ENCODE results near the gene MXRA7.

MXRA7 gene

DNA sequence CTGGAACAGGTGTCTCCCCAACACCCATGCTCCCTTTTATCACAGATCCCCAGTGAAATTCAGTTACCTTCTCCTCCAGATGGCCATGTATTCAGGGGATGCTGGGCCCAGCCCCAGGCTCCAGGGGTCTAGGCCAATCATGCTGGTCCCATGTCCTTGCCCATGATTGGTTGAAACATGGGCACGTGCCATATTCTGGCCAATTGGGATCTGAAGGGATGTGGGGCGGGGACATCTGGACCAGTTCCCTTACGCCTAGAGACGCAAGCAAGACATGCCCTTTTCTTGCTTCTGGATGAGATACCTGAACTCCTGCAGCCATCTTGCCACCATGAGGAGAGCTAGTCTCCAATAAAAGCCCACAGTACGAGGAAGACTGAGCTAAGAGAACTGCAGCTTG is 36.2 kb downstream of the MXRA7 start:
- DNase-seq, result no peak

DNA sequence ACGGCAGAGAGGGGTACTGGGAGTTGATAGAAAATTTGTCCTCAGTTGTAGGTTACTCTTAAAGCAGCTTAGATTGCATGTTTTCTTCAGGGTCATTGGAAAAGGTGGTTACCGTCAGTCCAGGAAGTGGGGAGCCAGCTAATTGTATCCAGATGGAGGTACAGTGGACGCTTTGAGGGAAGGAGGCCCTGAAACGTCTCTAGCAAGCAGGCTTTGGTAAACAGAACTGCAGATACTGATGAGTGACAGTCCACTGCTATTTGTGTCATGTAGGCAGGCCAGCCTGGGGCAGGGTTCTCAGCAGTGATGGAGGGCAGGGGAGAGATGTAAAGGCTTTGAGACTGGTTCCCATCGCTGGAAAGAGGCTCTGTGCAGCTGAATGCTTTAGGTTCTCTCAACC is 37.0 kb downstream of the MXRA7 start:
- no peak for DNase-seq

DNA sequence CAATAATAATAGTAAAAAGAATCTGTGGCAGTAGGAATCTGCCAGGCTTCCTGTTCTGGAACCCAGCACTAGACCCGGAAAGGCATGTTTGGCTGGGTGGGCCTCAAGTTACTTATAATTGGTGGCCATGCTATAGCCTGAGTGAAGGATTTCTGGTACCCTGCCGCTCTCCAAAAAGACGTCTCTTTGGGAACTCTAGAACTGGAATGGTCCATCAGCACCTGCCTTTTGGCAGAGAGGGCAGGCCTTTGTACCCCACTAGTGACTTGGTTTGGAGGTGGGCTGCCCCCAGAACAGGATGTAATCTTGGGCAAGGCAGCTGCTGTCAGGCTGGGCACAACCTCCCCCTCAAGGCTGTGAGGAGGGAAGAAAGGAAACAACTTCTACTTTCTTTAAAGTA is 37.9 kb downstream of the MXRA7 start:
- no peak for DNase-seq

DNA sequence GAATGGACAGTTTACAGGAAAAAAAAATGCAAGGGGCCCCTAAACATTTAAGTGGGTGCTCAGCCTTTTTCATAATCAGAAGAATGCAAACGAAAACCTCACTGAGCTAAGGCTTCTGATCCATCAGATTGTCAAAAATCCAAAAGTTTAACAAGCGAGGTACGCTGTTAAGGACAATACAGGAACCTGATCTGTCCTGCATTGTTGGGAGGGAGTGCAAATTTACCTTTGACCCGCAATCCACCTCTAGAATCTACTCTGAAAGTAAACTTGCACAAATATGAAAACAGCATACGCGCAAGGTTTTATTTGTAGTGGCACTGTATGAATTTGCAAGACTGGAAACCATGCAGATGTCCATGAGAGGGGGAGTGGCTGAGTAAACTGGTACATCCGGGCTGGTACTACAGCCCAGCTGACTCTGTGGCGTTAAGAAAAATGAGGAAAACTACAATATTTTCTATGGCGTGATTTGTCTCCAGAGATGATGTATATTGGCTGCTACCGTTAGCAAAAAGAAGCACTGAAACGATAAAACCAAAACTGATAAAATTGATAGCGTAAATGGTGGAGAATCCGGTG is 38.4 kb downstream of the MXRA7 start:
- DNase-seq, result no peak

DNA sequence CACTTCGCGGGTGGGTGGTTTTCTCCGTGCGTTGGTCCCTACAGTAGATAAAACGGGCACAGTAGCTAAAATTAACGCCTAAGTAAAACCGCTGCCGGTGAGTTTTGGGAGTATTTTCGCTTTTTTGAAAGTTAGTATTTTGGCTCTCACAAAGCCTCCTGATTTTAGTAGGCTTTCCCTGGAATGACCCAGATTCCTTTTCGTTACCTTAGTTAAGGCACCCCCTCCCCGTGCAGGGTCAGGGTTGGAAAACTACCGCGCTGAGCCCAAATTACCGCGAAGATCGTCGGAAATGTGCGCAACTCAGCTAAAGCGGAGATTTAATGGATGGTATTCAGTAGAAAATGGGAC is 38.9 kb downstream of the MXRA7 start:
- no peak for DNase-seq

GRCh38 chr17:76671123-76671911 is 39.4 kb downstream of the MXRA7 start:
- DNase-seq, result peak; percentile 88

DNA sequence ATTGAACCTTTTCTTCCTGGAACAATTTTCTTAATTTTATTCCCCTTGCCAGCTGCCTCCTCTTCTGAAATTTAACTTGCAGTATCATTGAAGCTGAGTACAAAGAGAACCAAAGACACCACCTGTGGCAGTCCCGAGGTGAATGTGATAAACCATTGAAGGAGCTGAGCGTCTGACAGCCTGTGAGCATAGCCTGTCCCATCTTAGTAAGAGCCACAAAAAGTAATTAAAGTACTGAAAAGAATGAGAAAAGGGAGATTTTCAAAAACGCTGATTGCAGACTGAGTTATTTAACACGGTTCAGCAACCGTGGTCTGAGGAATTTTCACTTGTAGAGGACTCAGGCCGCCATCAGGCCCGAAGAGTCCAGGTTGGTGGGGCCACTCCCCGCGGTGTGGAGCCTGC is 40.0 kb downstream of the MXRA7 start:
- DNase-seq, result no peak

- no peak for DNase-seq
Observed at GRCh38 chr17:76670020-76670717, 40.6 kb downstream of the MXRA7 start.

DNA sequence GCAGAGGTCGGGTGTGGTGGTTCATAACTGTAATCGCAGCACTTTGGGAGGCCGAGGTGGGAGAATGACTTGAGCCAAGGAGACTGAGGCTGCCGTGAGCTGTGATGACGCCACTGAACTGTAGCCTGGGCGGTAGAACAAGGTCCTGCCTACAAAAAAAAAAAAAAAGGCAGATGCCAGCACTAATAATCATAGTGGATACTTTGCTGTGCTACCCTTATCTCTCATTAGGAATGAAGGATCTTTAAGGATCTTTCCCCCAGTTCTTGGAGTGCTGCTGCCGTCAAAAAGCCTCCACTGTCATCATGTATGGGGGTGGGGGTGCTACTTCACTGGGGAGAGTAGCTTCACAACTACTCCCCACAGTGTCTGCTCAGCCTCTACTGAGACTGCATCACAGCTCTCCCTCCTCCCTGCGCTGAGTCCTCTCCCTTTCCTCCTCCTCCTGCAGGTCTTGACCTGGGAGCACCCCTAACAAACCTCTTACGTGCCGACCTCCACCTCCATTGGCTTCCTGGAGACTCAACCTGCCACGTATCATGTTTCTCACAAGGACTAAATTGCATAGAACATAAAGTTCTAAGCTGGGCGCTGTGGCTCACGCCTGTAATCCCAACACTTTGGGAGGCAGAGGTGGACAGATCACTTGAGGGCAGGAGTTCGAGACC is 42.8 kb downstream of the MXRA7 start:
- no peak for DNase-seq

DNA sequence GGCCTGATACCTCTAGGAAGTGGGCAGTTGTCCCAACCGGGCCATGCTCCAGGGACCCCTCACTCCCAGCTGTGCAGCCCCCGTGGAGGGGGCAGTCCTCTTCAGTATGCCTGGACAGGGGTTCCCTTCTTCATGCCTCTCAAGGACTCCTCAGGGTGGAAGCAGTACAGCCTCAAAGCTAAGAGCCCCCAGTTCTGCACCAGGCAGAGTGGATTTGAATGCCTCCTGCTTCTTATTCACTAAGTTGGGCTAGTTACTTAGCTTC is 43.3 kb downstream of the MXRA7 start:
- no peak for DNase-seq

DNA sequence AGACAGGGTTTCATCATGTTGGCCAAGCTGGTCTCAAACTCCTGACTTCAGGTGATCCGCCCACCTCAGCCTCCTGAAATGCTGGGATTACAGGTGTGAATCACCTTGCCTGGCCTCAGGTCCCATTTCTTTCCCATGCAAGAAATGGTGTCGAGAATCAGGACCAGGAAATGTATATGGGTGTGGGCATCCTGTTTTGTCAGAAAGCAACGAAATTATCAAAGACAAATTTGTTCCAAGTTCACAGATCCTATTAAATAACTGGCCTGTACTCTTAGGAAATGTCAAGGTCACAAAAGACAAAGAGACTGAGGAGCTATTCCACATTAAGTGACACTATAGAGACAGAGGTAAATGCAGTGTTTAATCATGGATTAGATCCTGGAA is 50.1 kb downstream of the MXRA7 start:
- no peak for DNase-seq

- DNase-seq, result no peak
Observed at GRCh38 chr17:76659928-76660655, 50.7 kb downstream of the MXRA7 start.

DNA sequence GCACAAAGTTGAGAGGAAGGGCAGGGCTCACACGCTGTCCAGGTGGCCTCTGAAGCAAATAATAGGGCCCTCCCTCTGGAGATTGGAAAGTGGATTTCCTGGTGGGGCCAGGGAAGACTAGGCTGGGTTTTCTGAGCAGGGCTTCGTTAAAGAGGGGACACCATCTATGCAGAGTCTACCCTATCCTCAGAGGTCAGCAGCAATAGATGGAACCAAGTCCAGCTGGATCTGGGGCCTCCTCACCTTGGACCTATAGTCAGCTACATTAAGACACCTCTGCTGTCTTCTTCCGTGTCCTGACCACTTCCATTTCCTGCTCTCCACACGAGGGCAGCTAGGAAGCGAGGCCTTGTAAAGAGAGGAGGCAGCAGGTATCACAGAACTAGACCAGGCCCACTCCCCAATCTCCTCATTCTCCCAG is 52.5 kb downstream of the MXRA7 start:
- no peak for DNase-seq

GRCh38 chr17:76657505-76658241 is 53.1 kb downstream of the MXRA7 start:
- no peak for DNase-seq

GRCh38 chr17:76654408-76654807 is 56.4 kb downstream of the MXRA7 start:
- DNase-seq, result no peak

GRCh38 chr17:76650504-76650903 is 60.3 kb downstream of the MXRA7 start:
- DNase-seq, result no peak

- no peak for DNase-seq
Observed at GRCh38 chr17:76646712-76647111, 64.1 kb downstream of the MXRA7 start.

- DNase-seq, result no peak
Observed at GRCh38 chr17:76645481-76645880, 65.3 kb downstream of the MXRA7 start.

- DNase-seq, result no peak
Observed at GRCh38 chr17:76644995-76645394, 65.8 kb downstream of the MXRA7 start.

DNA sequence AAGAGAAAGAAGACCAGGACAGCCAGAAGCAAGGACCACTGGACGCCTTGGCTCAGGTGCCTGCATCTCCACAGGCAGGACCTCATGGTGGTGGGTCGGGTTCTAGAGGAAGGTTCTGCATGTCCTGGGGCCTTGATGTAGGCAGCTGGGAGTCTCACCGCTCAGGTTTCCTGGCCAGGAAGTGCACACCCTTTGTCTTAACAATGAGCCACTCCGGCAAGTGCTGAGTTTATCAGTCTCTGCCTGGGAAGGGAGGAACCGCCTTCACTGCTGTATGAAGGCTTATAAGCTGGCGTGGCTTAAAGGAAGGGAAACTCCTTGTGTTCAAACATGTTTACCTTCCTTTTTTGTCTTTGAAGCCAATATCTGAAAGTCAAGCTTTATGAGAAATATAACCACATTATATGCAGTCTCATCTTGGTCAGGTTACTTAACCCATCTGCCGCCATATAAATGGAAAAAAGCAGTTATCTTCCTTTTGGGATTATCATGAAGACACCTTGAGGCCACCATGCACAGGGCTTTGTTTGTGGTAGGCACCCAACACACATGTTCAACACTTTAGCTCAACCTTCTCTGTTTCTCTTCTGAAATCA is 67.1 kb downstream of the MXRA7 start, which contains the start of gene ST6GALNAC1:
ST6GALNAC1 (minus strand) TSS at position 205 of the 596 bp plus-strand sequence; CDS start at position 86, 119 bp downstream.
- no peak for DNase-seq

DNA sequence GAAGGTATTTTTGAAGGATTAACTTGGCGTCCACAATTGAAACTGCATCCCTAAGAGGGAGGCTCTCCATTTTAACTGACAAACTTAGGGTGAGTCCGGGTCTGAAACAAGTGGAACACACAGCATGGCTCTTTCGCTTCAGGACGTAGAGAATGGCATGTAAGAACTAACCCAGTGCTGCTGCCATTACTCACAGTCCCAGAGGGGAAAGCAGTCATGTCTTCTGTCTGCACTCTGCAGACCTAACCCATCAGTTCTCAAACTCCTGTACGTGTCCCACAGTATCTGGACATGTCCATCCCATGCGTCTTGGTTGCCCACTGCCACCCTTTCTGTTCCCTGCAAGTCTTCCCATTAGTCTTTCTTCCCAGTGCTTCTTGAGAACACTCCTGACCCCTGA is 67.8 kb downstream of the MXRA7 start:
- DNase-seq, result no peak

DNA sequence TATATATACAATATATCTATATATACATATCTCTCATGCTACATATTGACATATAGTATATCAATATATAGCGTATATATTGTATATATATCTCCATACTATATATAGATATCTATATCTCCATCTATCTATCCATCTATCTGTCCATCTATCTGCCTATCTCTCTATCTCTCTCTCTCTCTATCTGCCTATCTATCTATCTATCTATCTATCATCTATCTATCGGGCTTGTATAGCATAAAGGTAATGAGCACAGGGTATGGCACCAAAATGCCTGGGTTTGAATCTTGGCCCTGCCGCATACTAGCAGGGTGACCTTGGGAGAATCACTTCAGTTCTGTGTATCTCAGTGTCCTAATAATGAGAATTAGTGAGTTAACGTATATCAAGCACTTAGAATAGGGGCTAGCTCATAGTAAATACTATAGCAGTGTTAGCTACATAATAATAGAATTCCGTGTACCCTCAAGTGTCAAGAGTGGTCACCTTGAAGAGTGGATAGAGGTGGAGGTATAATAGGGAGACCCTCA is 68.7 kb downstream of the MXRA7 start:
- no peak for DNase-seq
